GM19467 (cell line): ENCODE results near the gene GPRIN3.
A peak's percentile ranks its signal among the peaks of the same experiment; 100 is the strongest.
"Not testable (repeated sequence)": the region's sequence is repeated elsewhere in the genome, so short reads cannot be mapped to it uniquely, and the experiment has no call there.

ENCODE experiments used
- ATAC-seq: cut with Tn5 transposase; IDR thresholded peaks from one replicate; pipeline ENCODE4 v1.9.1; 2021; ENCODE audit warnings: mild to moderate bottlenecking, moderate library complexity; ENCODE audit not compliant: unreplicated experiment

Gene GPRIN3

DNA sequence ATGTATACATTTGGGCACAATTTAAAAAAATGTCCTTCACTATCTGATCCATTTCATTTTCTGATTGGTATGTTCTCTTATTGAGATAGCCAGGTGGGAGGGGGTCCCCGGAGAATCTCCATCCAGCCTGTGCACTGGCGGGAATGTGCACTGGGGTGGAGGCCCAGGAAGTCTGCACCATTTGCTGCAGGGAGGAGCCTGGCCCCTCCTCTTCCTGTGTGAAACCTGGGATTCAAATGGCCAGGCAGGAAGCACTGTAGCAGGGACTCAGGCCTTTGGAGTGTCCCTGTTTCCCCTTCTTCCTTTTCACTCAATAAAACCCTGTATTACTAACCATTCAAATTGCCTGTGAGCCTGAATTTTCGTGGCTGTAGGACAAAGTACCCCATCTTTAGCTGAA, 44.3 kb downstream of the GPRIN3 start:
- no peak for ATAC-seq

DNA sequence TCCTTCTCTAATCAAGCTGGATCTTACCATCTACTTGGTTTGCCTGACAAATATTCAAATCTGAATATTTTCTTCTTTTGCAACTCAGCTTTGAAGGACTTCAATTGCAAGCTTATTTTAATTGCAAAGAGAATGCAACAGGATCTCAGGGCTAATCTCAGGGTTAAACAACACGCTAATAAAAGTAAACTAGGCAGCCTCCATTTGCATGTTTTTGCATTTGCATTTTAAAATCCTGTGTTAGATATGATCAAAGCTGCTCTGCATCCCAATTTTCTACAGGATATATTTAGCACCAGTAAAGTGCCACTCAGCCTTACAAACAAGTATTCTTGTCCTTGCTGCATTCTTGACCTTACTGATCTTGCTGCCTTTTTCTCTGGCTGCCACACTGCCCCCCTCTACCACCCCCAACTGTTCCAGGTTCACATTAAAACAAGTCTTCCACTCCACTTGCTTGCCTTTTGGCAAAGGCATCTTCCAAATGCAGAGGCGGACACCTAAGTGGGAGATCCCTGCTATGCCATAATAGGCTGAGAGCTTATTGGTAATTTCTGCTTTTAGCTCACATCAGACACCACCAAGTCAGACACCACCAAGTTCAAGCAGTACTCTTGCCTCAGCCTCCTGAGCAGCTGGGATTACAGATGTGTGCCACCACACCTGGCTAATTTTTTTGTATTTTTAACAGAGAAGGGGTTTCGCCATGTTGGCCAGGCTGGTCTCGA, 48.1 kb downstream of the GPRIN3 start:
- no peak for ATAC-seq

DNA sequence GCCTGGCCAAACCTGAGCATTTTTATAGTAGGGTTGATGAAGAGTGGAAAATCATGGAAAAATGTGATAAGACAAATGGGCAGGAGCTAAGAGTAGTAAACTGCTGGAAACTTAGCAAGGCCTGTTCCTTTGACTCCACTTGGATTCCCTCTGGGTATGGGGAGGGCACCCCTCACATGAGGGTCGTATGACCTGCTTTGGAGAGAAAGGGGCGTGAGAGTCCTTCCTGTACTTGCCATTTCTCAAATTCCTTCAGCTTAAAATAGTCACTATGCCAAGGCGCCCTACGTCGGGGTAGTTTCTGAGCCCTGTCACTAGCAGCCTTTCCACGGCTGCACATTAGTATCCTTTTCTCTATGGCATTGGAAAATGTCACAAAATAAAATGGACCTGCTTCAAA, 49.1 kb downstream of the GPRIN3 start:
- no peak for ATAC-seq

DNA sequence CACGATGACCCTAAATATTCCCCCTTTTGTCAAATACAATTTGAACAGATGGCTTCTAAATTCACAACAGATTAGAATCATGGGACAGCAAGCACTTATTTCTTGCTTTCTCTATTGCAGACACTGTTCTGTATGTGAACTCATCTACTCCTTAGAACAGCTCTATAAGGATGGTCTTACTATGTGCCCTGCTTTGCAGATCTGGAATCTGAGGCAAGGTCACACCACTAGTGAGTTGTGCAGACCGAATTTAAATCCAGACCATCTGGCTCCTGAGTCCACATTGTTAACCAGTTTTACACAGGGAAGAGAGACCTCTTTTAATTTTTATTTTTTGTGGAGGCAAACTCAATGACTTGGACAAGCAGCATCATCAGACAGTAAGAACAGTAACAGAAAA, 50.2 kb downstream of the GPRIN3 start:
- ATAC-seq = no peak

DNA sequence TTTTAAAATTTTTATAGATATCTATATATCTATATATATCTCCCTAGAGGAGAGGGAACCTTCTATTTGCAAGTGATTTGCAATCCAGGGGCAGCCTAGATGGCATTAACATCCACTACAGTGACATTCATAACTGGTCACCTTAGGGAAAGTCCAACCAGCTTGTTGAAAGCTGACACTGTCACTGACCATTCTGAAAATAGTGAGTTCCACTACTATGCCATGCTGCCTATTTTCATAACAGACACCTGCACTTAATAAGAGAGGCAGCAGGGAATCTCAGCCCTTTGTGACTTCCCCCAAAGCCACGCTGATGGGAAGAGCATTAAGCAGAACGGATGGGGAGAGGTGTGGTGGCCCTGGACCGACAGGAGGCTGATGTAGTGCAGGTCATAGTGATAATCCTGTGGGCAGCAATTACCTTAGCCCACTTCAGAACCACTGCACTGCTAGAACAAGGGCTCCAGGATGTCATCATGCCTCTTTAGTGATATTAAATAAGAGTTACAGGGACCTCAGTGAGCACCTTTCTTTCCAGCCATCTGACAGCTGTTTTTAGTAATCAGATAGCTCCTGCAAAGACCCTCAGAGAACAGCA, 51.3 kb downstream of the GPRIN3 start:
- no peak for ATAC-seq

DNA sequence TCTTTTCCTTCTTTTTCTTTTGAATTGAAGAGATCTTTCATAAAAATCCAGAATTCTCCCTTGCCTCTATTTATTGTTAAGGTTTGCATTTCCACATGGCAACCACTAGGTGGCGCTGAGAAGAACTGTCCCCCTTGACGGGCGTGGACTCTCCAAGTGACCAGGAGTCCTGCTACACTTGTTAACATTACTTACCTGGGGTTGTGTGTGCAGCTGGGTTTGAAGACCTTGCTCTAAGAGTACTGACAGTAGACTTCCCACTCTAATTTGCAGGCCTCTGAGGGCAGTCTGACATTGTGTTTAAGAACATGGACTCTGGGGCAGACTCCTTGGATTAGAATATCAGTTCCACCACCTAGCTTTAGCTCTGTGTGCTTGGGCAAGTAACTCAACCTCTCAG, 52.8 kb downstream of the GPRIN3 start:
- ATAC-seq = no peak

DNA sequence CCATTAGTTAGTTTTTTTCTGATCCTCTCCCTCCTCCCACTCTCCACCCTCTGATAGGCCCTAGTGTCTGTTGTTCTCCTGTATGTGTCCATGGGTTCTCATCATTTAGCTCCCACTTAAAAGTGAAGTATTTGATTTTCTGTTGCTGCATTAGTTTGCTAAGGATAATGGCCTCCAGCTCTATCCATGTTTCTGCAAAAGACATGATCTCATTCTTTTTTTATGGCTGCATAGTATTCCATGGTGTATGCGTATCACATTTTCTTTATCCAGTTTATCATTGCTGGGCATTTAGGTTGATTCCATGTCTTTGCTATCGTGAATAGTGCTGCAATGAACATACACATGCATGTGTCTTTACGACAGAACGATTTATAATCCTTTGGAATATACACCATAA, 53.3 kb downstream of the GPRIN3 start:
- ATAC-seq = not testable (repeated sequence)

DNA sequence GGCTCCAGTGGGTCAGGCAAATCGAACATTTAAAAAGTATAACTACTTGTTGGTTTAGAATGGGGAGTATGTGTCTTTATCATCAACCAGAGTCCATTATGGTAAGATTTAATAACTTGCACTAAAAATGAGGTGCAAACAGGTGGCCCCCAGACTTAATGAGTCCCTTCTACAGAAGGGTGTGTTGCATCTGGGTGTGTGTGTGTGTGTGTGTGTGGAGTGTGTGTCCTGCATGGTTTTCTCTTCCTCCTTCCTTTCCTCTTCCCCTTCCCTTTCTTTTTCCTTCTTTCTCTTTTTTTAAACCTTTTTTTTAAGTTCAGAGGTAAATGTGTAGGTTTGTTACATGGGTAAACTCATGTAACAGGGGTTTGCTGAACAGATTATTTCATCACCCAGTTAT, 53.7 kb downstream of the GPRIN3 start:
- no peak for ATAC-seq

DNA sequence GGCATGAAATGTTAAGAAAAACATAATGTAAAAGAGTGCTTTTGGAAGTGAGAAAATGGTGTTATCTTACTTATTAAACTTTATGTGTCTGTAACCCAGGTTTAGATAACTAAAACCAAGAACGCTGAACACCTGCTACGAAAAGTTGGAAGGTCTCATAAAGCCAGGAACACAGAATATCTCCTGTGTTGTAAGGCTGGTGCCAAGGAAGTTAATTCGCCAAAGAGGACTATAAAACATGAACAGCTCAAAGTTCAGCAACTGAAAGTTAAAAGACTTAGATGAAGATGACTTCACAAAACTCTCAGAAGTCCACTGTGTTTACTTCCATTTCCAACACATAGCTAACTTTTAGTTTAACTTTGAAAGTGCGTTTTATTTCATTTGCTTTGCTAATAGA, 54.3 kb downstream of the GPRIN3 start:
- ATAC-seq = no peak

DNA sequence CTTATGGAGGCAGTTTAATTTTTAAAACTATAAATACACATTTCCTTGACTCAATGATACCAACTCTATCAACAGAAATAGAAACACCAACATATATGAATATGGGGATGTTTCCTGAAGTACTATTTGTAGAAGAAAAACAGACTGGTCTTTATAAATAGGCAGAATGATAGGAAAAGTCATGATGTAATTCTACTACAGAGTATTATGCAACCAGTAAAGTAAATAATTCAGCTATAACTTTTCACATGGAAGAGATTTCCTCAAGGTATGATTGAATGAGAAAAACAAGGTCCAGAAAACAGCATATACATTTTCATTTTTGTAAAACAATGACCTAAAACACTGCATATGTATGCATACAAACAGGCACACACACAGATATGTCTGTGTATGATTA, 56.2 kb downstream of the GPRIN3 start:
- no peak for ATAC-seq

DNA sequence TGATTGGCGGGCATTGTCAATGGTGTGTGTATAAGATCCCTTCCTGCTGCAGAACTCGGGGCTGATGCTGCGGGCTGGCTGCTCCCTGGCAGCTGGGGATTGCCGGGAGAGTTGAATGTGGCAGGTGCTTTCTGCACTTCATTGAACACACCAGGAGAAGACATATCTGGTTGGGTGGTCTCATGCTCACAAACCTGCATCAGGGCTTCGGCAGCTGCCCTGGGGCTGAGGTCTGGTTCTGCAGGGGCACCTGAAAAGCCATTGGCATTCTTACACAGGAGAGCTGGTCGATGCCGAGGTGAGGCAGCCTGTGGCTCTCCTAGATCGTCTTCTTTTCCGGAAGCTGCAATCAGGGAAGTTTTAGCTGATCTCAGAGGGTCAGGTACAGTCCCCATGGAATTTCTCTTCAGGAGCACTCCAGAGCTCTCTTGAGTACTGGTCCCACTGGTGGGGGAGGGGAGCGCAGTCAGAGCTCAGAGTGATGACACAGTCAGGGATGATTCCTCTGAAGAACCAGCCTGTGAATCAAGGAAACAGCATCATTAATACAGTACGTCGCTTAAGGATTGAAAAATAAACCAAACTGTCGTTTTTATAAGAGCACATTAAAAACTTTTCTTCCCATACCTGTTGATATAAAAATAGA, 57.8 kb downstream of the GPRIN3 start:
- ATAC-seq = no peak

DNA sequence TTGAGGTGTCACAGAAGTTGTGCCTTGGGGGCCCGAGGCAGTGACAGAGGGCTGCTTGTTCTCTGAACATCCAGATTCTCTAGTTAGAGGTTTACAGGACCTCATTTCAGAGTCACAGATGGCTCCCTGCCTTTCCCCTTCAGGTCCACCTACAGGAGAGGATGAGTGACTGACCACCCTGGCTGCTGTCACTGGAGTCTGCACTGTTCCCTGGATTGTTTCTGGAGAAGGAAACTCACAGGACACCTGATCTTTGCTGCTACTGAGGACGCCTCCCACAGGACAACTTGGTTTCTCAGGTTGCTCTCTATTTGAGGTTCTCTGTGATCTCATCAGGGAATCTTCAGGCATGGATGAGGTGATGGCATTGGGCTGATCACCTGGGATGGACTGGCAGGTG, 58.3 kb downstream of the GPRIN3 start:
- ATAC-seq = no peak

DNA sequence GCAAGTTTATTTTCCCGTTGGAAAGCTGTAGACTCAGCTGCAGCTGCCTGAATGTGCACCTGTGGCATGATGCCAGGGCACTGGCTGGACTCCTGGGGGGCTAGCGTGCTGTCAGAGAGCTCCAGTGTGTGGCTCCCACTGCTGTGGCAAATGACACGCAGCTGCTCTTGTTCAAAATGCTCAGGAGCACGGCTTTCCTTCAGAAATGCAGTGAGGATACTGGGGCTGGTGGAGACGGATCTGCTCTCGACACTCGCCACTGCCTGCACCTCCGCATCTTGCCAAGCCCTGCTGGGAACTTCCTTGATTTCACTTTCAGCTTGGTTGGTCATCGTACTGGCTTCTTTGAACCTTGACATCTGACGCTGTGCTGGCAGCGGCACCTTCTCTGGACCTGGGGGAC, 58.7 kb downstream of the GPRIN3 start:
- ATAC-seq = no peak

DNA sequence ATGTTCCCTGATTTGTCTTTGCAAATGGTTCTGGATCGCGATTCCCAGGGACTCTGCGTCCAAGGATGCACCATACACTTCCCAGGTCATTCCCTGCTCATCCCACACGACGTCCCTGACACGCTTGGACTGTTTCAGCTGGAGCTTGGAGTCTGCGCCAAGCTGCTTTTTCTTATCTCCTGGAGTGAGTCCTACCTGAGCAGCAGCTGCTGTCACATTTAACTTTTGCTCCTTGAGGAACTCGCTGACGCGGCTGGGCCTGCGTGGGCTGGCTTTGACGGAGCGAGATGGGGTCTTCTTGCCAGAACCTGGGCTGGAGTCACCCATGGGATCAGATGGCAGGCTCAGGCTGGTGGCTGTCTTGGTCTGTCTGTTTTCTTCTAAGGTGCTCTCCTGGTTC, 59.6 kb downstream of the GPRIN3 start:
- no peak for ATAC-seq

DNA sequence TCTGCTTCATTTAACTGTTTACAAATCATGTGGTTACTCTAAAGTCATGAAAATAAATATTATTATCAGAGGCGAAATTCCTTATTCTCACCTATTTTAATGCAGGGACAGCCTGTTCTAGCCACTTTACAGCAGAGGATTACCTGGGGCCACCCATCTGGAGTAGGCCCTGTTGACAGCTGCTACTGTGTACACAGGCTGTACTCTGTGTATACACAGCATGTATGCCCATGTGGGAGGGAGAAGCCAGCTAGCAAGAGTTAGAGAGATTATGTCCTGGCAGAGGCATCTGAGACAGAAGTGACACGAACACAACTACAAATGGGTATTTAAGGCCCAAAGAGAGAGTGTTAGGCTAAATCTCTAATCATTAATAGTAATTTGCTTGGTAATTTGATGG, 62.1 kb downstream of the GPRIN3 start:
- no peak for ATAC-seq

DNA sequence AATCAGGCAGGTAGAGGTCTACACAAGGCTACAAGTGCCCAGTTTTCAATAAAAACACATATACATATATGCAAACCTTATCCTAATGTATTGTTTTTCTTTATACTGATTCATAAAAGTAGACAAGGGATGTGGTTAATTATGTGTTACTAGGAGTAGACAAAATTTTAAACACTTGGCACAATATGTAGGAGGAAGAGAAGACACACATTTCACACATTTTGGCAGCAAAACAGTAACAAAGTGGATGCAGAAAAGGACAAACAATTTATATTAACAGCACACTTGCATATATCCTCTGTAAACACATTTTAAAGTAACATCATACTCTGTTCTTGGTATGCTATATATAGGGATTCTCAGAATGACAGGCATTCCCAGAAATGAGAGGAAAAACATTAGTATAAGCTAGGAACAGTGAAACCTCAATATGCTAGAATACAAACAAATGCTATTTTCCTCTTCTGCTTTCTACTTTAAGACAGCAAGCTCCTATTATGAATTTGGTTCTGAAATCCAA, 63.8 kb downstream of the GPRIN3 start:
- ATAC-seq = no peak

DNA sequence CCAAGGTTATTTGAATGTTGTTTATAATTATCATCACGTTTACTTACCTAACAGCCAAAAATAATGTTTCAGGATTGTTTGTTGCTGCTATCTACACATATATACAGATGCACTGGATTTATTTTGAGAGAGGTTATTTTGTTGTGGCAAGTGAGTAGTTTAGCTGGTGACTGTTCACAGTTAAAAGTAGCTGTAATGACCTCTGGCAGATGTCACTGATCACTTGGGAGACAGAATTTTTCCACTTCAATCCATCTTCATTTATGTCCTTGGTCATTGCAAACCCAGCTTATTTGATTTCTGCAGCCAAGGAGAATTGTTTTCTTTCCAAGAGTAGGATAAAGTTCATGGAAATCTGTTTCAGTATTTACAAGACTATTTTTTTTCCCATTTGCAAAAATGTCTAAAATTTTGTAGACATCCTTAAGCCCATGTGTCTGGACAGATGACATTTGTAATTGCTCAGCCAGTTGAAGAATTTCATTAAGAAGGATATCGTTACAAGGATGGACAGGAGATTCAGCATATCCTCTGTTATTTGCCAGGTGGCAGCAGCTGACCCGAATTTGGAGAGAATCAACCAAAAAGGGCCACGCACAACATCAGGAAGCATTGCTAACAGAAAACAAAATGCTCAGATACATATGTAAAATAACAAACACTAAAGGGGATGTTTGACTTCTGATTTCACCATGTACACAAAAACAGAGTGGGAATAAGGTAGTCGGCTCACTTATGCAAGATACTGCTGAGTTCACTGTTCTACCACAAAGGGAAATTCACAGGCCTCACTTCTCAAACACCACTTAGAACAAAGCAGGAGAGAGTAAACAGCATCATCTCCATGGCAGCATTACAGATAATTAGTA, 64.5 kb downstream of the GPRIN3 start:
- no peak for ATAC-seq

DNA sequence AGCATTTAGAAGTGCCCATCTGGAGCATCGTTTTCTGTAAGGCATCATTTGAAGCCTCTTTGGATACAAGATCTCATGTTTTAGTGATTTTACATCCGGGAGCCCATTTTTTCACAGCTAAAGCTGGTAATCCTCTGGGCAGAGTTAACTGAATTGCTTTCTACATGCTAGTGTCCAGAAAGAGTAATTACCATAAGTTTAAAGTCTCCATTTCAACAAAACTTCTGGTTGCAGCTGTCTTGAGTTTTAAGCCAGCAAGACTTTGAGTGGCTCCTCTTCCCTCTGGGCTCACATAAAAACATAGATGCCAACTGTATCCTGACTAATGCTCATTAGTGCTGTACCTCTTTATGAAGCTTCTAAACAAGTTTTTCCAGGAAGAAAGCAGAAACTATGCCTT, 65.4 kb downstream of the GPRIN3 start:
- ATAC-seq = no peak

DNA sequence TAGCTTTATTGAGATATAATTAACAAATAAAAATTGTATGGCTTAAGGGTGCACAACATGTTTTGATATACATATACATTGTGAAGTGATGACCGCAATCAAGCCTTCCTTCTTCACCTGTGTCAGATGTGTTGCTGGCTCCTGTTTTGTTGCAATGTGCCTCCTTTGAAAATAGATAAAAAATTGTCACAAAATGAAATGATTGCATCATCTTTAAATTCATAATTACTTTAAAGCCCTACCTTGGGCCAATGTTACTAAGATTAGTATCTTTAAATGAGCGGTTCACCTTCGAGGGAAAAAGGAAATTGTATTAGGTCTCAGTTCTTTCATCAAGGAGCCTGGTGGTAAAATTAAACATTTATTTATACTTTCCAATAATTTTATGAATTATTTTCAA, 77.3 kb downstream of the GPRIN3 start:
- no peak for ATAC-seq

DNA sequence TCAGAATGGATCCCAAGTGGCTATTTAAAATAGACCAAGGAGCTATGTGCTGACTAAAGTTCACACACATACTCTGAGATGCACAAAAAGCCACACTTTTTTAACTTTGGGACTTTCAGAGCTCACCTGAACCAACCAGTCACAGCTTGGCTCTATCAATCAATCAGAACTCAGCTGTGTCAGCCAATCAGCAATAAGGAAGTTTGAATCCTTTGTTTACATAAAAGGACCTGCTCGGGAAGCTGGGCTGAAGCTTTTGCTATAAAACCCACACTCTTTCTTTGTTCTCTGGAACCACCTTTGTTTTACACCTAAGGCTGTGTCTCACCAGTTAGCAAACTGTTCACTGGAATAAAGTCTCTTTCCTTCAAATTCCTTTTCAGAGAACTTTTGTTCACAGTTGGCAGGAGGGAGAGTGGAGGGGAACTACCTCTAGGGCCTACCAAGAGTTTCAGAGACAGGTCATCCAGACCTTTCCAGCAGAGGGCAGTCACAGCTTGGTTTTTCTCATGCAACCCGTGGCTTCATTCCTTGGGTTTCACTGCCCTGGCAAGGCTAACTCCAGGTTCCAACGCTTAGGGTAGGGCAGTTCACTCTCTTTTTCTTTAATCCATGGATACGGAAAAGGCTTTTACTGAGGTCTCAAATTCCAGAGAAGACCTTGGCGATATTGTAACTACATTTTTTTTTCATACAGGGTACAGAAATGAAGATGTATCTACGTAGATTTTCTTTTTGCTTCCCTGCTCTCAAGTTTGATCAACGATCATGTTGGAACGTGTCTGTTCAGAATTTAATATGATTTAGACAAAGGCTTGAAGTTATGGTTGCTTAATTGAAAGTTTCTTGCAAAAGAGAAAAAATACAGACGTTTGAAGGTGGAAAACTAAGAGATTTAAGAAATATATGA, 80.7 kb downstream of the GPRIN3 start:
- peak; percentile 96 for ATAC-seq
